ENCODE results near the gene FMNL2.

DNA sequence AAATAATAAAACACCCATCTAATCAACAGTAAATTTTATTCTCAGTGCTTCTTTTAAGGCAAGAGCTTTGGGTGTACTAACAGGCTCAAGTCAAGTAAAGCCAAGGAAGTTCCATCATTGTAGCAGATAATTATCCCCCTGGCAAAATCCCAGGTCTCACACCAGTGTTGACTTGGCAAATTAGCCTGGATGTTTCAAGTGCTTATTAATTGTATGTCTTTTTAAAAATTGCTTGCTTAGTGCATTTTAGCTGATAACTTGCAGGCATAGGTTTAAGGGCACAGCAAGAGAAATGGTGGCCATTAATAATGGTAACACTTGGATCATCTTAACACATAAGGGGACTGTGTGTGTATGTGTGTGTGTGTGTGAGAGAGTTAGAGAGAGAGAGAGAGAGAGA lies 42.0 kb upstream of the FMNL2 start:
- TF ChIP-seq, protein P1, sequence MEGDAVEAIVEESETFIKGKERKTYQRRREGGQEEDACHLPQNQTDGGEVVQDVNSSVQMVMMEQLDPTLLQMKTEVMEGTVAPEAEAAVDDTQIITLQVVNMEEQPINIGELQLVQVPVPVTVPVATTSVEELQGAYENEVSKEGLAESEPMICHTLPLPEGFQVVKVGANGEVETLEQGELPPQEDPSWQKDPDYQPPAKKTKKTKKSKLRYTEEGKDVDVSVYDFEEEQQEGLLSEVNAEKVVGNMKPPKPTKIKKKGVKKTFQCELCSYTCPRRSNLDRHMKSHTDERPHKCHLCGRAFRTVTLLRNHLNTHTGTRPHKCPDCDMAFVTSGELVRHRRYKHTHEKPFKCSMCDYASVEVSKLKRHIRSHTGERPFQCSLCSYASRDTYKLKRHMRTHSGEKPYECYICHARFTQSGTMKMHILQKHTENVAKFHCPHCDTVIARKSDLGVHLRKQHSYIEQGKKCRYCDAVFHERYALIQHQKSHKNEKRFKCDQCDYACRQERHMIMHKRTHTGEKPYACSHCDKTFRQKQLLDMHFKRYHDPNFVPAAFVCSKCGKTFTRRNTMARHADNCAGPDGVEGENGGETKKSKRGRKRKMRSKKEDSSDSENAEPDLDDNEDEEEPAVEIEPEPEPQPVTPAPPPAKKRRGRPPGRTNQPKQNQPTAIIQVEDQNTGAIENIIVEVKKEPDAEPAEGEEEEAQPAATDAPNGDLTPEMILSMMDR (IDR thresholded peaks at IDR 0.05; ENCODE audit: borderline replicate concordance, extremely low read depth, low read length, poor library complexity, severe bottlenecking), result no peak
- no peak for TF ChIP-seq EZH2 (IDR thresholded peaks at IDR 0.05; ENCODE audit: borderline replicate concordance, low read depth, low read length, severe bottlenecking)
